Adrenal gland (tissue), 12 donors: ENCODE results near the gene TWIST2. TPM values are rescaled to one million over a fixed set of nuclear protein-coding genes. Genes with fewer than 3 reads are reported as not detected.

Source experiments
- DNase-seq, 7 donors: peaks; one replicate each; pipeline ENCODE4 v3.0.0-alpha.2; 2019 to 2020
- H3K27ac ChIP-seq, 5 donors: fragments of 200-600 bp; sonication (generic) in 4 of 5; 1 replicate in 3 of 5; 2 replicates in 2 of 5; pipeline versions ENCODE4 v1.5.1 to v1.8.0; 2016 to 2020; ENCODE audit warnings: mild to moderate bottlenecking in 1 of 5
- H3K27me3 ChIP-seq: fragments of 200-600 bp; 2 replicates; pipeline ENCODE4 v1.8.0; 2021
- H3K36me3 ChIP-seq, 2 donors: fragments of 200-600 bp; replicated peaks in 1 of 2; 1 replicate in 1 of 2; 2 replicates in 1 of 2; pipeline versions ENCODE4 v1.5.1 to v1.8.0; 2018 to 2022
- H3K4me1 ChIP-seq, 2 donors: fragments of 200-600 bp; replicated peaks in 1 of 2; 1 replicate in 1 of 2; 2 replicates in 1 of 2; pipeline versions ENCODE4 v1.5.1 to v1.8.0; 2018 to 2021
- H3K4me3 ChIP-seq, 4 donors: fragments of 200-600 bp; sonication (generic) in 3 of 4; one replicate each; pipeline ENCODE4 v1.5.1; 2016 to 2018
- H3K9me3 ChIP-seq, 3 donors: fragments of 200-600 bp; sonication (generic) in 1 of 3; replicated peaks in 1 of 3; 1 replicate in 2 of 3; 2 replicates in 1 of 3; pipeline versions ENCODE4 v1.5.1 to v1.8.0; 2016 to 2021
- POLR2A ChIP-seq, 2 donors: fragments of 450-650 bp; IDR thresholded peaks; one replicate each; pipeline ENCODE4 v1.6.1; 2017; ENCODE audit warnings: antibody characterized with exemption in 2 of 2, mild to moderate bottlenecking in 2 of 2, moderate library complexity in 1 of 2
- WGBS, 4 donors: extraction: QIAGEN DNeasy Blood & Tissue Kit in 2 of 4; methylation state at CpG; one replicate each; pipeline versions ENCODE4 v1.1.5 to v1.1.7; 2013 to 2017; 5-methylcytosine and 5-hydroxymethylcytosine counted together
- intact Hi-C, 2 donors: fragments of 100-400 bp; cut with DNase I; formaldehyde crosslinking; loops; one replicate each; pipeline versions ENCODE4 v1.14.1 to v1.15.0; 2022 to 2023
- polyA plus RNA-seq, 3 donors: library from polyadenylated mRNA; stranded (reverse); fragments of 200-250 nt in 2 of 3; fragments of 350-450 nt in 1 of 3; fragmentation: Illumina TruSeq in 1 of 3; extraction: RNeasy Lipid Tissue Mini Kit (QIAGEN cat#74804) in 1 of 3; gene quantifications; one replicate each; pipeline ENCODE4 v1.2.3, GENCODE V29; 2013 to 2014
- total RNA-seq, 9 donors: library from RNA; depleted of rRNA in 4 of 9; stranded (reverse); fragments of >200 nt in 4 of 9; fragments of 120-200 nt in 1 of 9; fragmentation: NEBNext Ultra II Directional in 1 of 9; extraction: Animal tissue kit (Norgen Biotek cat#: 25700) in 1 of 9; gene quantifications; one replicate each; pipeline versions ENCODE4 v1.1.0 to v1.2.4, GENCODE V29; 2013 to 2023
- TF ChIP-seq, protein P1 (sequence below), 6 experiments: fragments of 450-650 bp in 4 of 6; fragments of 200-600 bp in 2 of 6; sonication (generic) in 1 of 6; IDR thresholded peaks; 1 replicate in 5 of 6; 2 replicates in 1 of 6; pipeline versions ENCODE4 v1.5.1 to v1.8.0; 2016 to 2021; ENCODE audit warnings: antibody characterized with exemption in 6 of 6, mild to moderate bottlenecking in 2 of 6, moderate library complexity in 1 of 6
- donor health status: healthy with polysubstance abuse.
- donor health status: Bipolar disorder and iron deficiency.
- donor health status: DM: yes; HTN: yes; CAD: no.
- donor health status: DM: no; HTN: no; CAD: no.
- donor health status: DM: no; HTN: no; CAD: no.
- donor health status: DM: yes; HTN: yes; CAD: no.

TWIST2 gene
- total and polyA plus RNA-seq, 12 donors: 1.0 to 20.5 (median 6.0) TPM

DNA sequence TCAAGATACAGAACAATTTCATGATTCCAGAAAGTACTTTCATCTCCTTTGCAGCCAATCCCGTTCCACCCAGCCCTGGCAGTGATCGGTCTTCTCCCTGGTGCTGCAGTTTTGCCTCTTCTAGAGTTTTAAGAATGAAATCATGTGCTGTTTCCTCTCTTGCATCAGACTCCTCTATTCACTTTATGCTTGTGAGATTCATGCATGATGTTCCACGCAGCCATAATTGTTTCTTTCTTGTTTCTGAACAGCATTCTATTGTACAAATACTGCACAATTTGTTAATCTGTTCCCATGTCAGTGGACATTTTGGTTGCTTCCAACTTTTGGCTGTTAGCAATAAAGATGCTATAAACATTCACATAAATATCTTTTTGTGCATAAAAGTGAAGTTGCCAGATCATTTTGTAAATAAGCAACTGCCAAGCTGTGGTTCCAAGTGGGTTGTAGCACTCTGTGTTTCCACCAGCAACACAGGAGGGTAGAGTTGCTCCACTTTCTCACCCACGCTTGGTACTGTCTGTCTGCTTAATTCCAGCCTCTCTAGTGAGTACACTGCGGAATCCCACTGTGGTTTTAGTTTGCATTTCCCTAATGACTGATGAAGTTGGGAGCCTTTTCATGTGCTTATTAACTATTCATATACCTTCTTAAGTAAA lies 104.5 kb downstream of the TWIST2 start:
- peaks cover 7% of the 10 kb centered on the region for H3K27me3 ChIP-seq
- no peaks in the 10 kb centered on the region for H3K4me1 ChIP-seq
- no peak for DNase-seq
- no peaks in the 10 kb centered on the region for H3K9me3 ChIP-seq
- TF ChIP-seq, protein P1, sequence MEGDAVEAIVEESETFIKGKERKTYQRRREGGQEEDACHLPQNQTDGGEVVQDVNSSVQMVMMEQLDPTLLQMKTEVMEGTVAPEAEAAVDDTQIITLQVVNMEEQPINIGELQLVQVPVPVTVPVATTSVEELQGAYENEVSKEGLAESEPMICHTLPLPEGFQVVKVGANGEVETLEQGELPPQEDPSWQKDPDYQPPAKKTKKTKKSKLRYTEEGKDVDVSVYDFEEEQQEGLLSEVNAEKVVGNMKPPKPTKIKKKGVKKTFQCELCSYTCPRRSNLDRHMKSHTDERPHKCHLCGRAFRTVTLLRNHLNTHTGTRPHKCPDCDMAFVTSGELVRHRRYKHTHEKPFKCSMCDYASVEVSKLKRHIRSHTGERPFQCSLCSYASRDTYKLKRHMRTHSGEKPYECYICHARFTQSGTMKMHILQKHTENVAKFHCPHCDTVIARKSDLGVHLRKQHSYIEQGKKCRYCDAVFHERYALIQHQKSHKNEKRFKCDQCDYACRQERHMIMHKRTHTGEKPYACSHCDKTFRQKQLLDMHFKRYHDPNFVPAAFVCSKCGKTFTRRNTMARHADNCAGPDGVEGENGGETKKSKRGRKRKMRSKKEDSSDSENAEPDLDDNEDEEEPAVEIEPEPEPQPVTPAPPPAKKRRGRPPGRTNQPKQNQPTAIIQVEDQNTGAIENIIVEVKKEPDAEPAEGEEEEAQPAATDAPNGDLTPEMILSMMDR (IDR thresholded peaks at IDR 0.05): no peak
- no peak for TF ChIP-seq POLR2A (IDR thresholded peaks at IDR 0.05)
- intact Hi-C loops: no loop called here
- H3K4me3 ChIP-seq: no peak overlapping the region
- H3K27ac ChIP-seq: no peak overlapping the region
- no peaks in the 10 kb centered on the region for H3K36me3 ChIP-seq
- WGBS, 4 donors: 74 to 84% (median 81%) methylated on average over 5 of the region's 5 CpGs

DNA sequence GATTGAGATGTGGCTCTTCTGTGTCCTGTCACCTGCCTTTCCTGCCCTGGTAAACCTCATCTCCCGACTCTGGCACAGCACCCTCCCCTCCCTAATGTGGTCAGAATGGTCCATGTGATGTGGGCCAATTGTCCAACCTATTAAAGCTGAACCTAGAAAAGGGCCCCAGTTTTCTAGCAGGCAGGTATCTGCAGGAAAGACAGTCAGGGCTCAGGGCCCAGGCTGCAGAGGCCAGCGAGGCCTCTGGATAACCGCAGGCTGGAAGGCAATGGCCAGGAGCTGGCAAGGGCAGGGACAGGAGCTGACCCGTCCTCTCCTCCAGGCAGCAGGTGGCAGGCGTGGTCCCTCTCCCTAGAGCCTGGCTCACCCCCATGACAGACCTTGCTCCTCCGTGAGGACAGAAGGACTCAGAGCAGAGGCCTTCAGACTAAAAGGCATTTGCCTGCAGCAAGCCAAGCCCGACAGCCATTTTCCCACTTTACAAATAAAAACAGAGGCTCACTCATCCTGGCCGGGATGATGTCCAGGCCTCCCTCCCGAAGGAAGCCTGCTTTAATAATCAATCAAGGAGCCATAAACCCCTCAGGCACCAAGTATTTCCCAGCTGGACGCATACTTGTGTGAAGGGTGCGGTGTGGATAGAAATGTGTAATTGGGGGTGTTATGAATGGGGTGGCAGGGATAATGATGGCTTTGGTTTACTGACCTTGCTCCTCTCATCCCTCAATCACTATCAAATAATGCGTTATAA lies 107.1 kb downstream of the TWIST2 start:
- peaks cover 7% of the 10 kb centered on the region for H3K27me3 ChIP-seq
- intact Hi-C loops: no loop called here
- 67 to 80% (median 72%) methylated on average over 6 to 12 of the region's 12 CpGs for WGBS, 4 donors

DNA sequence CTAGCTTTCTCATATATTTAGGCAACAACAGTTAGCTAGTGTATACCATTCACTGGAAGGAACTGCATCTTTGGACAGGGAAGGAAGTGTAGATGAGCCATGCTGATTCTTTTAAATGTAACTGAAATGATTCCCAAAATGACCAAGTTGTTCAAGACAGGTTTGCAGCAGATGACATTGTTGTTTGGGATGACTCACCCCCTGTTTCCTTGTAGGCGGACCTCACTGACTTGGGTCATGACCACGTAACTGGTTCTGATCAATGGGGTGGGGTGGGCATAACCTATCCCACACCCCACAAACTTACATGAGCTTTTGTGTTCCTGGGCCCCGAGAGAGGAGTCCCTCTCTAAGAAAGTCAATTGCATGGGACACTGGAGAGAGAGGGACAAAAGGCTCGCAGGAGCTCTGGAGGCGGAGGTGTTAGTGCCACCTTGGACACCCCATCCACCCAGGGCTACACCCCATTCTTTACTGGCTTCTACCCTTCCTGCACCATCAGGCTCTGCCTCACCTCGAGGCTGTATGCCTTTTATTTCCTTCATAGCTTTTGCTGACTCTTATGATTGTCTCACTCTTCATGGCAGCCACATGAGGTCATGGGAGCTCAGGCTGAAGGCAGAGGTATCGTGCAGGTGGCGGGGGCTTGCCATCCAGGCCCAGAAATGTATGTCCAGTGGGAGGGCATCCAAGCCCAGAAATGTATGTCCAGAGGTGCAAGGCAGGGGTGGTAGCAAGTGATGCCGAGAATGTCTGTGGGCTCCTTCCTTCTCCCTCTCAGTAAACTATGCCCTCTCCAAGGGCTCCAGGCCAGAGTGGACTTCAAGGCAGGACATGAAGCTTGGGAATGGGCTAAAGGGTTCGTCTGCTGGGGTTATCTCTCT lies 108.0 kb downstream of the TWIST2 start:
- H3K27me3 ChIP-seq: peaks cover 7% of the 10 kb centered on the region
- DNase-seq: no peak
- H3K9me3 ChIP-seq: no peaks in the 10 kb centered on the region
- no peak overlapping the region for H3K27ac ChIP-seq
- H3K4me1 ChIP-seq: no peaks in the 10 kb centered on the region
- no peaks in the 10 kb centered on the region for H3K36me3 ChIP-seq
- 74 to 78% (median 76%) methylated on average over 10 of the region's 10 CpGs for WGBS, 4 donors
- intact Hi-C loops: no loop called here
- H3K4me3 ChIP-seq: no peak overlapping the region
- TF ChIP-seq, protein P1 (IDR thresholded peaks at IDR 0.05): no peak
- TF ChIP-seq POLR2A (IDR thresholded peaks at IDR 0.05): no peak

More for the DNA sequence above, 107.1 kb downstream of the TWIST2 start:
- DNase-seq: no peak
- no peak overlapping the region for H3K4me3 ChIP-seq
- H3K36me3 ChIP-seq: no peaks in the 10 kb centered on the region
- H3K4me1 ChIP-seq: no peaks in the 10 kb centered on the region
- TF ChIP-seq, protein P1 (IDR thresholded peaks at IDR 0.05): no peak
- no peak overlapping the region for H3K27ac ChIP-seq
- no peaks in the 10 kb centered on the region for H3K9me3 ChIP-seq

DNA sequence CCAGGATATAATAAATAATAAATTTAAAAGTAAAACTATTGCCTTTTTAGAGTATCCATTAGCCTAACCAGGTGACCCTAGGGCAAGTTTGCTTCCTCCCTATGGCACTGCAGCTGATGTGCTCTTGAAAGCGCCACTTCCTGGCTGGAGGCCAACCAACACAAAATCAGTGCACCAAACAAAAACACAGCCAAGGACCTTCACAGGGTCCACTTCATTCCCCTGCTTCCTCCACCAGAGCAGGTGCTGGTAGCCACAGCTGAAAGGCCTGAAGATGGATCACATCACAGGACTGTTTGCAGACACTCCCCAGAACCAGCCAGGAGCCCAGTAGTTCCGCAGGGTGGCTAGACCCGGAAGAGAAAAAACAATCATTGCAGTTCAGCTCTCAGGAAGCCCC lies 108.8 kb downstream of the TWIST2 start:
- Histone ChIP-seq H3K27ac (no peak overlapping the region), H3K9me3 (no peaks in the 10 kb centered on the region), H3K27me3 (peaks cover 7% of the 10 kb centered on the region), H3K4me1 (no peaks in the 10 kb centered on the region), H3K4me3 (no peak overlapping the region), H3K36me3 (no peaks in the 10 kb centered on the region)
- peak in 1 of 7 donors; percentile 7 for DNase-seq
- intact Hi-C loops: no loop called here
- TF ChIP-seq, protein P1 (IDR thresholded peaks at IDR 0.05): no peak
- TF ChIP-seq POLR2A (IDR thresholded peaks at IDR 0.05): no peak
- 52 to 68% (median 61%) methylated on average over 3 of the region's 3 CpGs for WGBS, 4 donors
